ENCODE measurements around the gene DPCD.
"Not testable (repeated sequence)": the region's sequence is repeated elsewhere in the genome, so short reads cannot be mapped to it uniquely, and the experiment has no call there.

Gene DPCD

DNA sequence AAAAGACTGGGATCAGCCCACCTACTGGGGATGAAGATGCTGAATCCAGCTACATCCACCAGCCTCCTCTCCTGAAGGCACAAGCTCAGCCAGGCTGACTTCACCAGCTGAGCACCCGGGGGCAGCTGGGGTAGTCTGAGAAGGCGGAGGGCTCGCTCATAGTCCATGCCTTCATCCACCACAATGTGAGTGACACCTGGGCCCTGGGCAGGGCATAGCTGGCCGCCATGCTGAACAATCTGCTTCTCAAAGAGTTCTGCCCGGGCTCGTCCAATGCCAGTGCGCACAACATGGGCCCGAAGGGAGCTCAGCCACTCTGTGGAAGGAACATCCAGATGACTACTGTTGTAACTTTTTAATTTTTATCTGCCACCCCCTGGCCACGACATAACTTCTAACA, 2.3 kb upstream of the DPCD start:
- no peak for DNase-seq (ENCODE audit: low read depth)

DNA sequence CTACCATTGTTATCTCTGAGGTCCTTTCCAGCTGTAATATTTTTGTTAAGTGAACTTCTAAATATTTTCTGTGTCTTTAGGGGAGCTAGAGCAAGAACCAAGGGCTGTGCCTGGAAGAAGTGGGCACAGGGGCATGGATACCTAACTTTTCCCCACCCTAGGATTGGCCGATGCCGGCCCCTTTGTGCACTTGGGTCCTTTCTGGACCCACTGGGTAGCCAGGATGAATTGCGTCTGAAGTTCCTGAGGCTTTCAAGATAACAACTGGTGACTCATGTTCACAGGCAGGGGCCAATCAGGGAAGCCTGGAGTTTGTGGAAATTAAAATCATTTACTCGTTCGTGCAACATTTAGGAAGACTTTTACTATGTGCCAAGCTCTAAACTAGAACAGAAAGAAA, 758 bp downstream of the DPCD start:
- DNase-seq (ENCODE audit: low read depth): no peak

- DNase-seq (ENCODE audit: low read depth): not testable (repeated sequence)
Observed at GRCh38 chr10:101593331-101593730, 5.2 kb downstream of the DPCD start.

- DNase-seq (ENCODE audit: low read depth): no peak
Observed at GRCh38 chr10:101595591-101596433, 7.7 kb downstream of the DPCD start.

GRCh38 chr10:101597091-101597900, 9.2 kb downstream of the DPCD start:
- no peak for DNase-seq (ENCODE audit: low read depth)

DNA sequence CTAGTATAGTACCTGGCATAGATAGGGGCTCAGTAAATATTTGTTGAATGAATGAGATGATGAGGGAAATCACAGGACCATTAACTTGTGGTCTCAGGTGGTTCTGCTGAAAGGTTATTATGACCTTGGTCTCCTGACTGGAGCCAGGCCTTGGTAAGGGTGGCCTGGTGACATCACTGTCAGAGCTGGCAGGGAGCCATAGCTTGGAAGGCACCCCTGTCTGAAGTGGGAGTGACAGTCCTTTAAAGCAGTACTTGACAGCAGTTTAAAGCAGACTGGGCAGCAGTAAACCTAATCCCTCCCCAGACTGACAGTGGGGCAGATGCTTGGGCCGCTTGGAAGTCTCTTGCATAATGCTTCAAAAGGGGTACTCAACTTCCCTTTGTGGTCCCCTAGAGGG, 13.4 kb downstream of the DPCD start:
- DNase-seq (ENCODE audit: low read depth): no peak

GRCh38 chr10:101602761-101603398, 14.8 kb downstream of the DPCD start:
- DNase-seq (ENCODE audit: low read depth): peak; percentile 36

DNA sequence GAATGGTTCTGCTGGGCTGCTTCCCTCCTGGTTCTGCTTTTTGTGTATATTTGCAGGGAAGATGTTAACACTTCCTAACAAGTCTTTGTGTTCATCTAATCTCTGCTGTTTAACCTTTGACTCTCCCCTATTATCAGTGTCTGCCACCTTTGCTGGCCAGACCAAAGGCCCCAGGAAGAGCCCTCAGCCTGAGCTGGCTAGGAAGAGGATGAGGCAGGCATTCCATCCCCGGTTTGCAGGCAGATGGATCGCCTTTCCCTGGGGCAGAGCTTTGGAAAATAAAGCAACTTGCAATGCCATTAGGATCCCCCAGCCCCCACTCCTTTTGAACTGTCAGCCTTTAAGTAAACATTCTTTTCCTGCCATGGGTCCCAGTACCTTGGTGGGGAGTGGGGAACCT, 19.0 kb downstream of the DPCD start:
- no peak for DNase-seq (ENCODE audit: low read depth)

- DNase-seq (ENCODE audit: low read depth): no peak
Observed at GRCh38 chr10:101609481-101609880, 21.4 kb downstream of the DPCD start.

- DNase-seq (ENCODE audit: low read depth): no peak
Observed at GRCh38 chr10:101611096-101611905, 23.2 kb downstream of the DPCD start.

GRCh38 chr10:101612086-101612485, 24.0 kb downstream of the DPCD start:
- no peak for DNase-seq (ENCODE audit: low read depth)

DNA sequence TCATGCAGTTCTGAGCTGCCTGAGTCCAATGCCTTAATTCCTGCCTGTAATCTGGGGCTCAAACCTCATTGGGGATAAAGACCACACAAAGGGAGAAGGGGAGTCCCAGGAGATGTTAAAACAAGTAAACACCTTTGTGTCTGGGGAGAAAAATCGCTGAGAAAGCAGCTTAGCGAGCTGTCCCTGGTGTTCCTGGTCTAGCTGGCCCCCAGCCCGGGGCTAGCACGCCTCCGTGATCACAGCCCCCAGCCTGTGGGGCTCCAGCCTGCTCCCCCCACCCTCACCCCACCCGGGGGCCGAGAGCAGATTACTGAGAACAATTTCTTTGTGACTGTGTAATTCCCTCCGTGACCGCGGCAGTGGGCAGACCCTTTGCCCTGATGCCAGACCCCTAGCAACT, 24.8 kb downstream of the DPCD start:
- no peak for DNase-seq (ENCODE audit: low read depth)

- DNase-seq (ENCODE audit: low read depth): no peak
Observed at GRCh38 chr10:101613646-101614045, 25.5 kb downstream of the DPCD start.

DNA sequence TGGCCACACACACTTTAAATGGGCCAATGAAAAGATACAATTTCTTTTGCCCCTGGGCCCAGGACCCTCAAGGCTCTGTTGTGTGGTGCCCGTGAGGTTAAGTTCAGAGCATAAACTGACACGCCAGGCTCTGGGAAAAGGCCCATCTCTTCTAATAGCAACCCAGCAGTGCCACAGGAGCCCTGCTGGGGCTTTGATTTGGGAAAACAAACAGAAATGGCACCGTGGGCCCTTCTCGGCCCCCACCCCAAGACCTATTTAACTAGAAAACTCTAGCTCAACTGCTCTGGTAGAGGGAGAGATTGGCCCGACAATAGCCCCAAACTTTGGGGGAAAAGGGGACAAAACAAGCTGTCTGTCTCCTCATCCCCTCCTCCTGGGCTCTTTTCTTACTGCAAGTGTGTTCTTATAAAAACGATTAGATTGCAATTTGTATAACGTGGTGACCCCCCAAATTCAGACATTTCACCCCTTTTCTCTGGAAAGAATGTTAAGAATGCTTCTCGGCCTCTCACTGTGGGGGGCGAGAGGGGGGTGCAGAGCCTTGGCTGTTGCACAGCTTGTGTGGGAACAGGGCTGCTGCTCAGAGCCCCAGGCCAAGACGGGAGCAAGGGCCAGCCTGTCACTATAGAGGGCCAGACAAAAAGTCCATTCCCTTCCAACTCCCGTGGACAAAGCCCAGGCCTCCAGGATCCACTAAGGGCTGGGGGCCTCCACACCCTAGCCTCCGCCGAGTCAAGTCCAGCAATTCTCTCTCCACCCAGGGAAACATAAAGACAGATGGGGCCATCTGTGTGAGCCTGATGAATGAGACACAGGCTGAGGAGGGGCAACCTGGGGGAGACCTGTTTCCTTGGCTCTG, 26.8 kb downstream of the DPCD start:
- DNase-seq (ENCODE audit: low read depth): no peak

DNA sequence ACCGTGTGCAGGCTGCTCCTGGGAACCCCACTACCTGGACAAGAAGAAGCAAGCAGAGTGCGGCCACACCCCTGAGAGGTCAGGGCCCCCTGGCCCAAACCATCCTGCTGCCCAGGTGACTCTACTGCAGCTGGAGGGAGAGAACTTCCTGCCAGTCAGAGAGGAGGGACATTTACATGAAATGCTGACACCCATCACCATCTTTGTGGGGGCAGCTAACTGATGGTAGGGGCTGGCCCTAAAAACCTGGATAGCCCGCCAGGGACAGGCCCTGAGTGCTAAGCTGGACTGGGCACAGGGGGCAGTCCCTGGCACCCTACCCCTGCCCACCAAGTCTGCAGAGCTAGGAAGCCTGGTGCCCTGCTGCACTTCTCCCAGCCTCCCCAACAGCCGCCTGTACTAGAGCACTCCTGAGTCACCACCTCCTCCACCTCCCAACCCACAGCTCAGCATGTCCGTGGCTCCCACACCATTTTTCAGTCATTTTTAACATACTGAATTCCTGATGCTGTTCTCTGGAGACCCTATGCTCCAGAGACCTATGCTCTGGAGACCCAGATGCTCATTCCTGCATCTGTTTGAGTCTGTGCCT, 27.5 kb downstream of the DPCD start:
- DNase-seq (ENCODE audit: low read depth): no peak

DNA sequence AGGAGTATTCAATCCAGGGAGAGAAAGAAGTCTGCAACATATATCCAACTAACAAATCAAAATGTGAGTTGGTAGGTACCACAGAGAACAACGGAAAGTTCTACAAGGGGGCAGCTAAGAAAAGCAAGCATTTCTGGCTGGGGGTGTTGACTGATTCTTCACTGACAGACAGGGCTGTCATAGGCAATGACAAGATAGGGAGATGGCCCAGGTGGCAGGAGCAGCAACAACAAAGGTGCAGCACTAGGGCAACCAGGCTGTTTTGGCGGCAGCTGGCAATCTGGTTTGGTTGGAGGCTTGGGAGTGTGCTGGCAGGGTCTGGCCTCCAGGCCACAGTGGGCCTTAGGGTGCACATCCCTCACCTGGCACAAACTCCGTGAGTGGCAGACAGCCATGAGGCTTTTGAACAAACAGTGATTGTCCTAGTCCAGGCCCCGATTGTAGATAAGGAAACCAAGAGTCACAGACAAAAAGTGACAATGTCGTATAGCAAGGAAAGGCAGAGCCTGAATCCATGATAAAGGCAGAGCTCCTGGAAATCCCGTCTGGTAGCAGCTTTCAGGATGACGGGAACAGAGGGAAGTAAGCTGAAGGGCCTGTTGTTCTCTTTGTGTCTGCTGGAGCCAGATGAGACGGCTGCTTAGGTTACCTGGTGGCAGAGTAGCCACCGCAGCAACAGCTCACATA, 28.4 kb downstream of the DPCD start:
- no peak for DNase-seq (ENCODE audit: low read depth)

DNA sequence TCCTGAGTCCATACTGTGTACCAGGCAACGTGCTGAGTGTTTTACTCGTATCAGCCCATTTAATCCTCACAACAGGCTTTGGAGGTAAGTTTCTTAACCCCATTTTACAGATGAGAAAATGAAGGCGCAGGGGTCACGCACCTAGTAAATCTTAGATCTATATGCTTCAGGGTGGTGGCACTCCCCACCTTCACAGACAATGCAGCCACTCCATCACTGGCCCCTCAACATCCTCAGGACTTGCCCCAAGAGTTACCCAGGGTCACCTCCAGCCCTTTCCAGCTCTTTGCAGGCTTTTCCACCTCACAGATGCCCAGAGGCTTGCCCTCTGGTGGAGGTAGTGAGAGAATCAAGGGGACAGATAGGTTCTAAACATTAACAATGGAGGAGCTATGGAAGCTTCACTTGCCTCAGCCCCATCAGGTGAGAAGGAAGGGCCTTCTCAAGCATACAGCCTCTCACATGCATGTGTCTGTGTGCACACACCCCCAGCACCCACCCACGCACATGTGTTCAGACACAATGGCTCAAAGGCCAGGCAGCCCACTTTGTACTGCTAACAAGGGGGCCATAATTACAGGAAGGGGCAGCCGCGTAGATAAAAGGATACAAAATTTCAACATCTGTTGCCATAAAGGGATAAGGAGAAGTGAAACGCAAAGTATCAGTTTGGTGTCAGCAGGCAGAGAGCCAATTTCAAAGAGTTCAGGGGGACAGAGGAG, 29.1 kb downstream of the DPCD start:
- DNase-seq (ENCODE audit: low read depth): no peak

- DNase-seq (ENCODE audit: low read depth): no peak
Observed at GRCh38 chr10:101617824-101618568, 29.9 kb downstream of the DPCD start.

- DNase-seq (ENCODE audit: low read depth): no peak
Observed at GRCh38 chr10:101618871-101619270, 30.8 kb downstream of the DPCD start.
